ENCODE measurements around the gene CCS.

CCS gene

DNA sequence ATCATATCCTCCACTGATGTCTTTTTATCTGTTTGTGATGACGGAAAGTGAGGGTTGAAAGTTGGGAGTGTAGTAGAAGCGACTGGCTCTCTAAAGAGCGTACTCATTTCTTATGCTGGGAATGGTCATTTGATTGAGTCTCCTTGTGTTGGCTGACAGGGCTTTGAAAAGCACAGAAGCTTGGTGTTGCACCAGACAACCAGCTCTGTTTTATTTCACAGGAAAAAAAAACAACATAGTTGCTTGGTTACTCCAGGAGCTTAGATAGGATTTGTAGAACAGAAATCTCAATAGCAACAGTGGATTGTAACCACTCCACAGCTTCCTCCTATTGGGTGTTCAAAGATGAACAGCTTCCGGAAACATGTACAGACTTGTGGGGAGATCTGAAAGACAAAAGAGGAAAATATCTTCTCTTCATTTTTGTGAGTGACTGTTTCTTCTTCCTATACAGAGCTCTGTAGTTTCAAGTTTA is 26.1 kb downstream of the CCS start:
- no peak for TF ChIP-seq TEAD4 (IDR thresholded peaks at IDR 0.05)
- no peak for TF ChIP-seq EP300 (IDR thresholded peaks at IDR 0.05; ENCODE audit: borderline replicate concordance)
- TF ChIP-seq, protein P1, sequence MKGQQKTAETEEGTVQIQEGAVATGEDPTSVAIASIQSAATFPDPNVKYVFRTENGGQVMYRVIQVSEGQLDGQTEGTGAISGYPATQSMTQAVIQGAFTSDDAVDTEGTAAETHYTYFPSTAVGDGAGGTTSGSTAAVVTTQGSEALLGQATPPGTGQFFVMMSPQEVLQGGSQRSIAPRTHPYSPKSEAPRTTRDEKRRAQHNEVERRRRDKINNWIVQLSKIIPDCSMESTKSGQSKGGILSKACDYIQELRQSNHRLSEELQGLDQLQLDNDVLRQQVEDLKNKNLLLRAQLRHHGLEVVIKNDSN (IDR thresholded peaks at IDR 0.05): no peak
- no peak for TF ChIP-seq RAD21 (IDR thresholded peaks at IDR 0.05; ENCODE audit: low read depth)
- TF ChIP-seq EGR1 (IDR thresholded peaks at IDR 0.05): no peak
- no peak for TF ChIP-seq NFIC (IDR thresholded peaks at IDR 0.05)
- TF ChIP-seq TCF12 (IDR thresholded peaks at IDR 0.05; ENCODE audit: low read depth): no peak
- no peak for TF ChIP-seq CEBPB (IDR thresholded peaks at IDR 0.05)
- TF ChIP-seq YY1 (IDR thresholded peaks at IDR 0.05; ENCODE audit: low read depth): no peak
- TF ChIP-seq, protein P2, sequence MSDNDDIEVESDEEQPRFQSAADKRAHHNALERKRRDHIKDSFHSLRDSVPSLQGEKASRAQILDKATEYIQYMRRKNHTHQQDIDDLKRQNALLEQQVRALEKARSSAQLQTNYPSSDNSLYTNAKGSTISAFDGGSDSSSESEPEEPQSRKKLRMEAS (IDR thresholded peaks at IDR 0.05): no peak

DNA sequence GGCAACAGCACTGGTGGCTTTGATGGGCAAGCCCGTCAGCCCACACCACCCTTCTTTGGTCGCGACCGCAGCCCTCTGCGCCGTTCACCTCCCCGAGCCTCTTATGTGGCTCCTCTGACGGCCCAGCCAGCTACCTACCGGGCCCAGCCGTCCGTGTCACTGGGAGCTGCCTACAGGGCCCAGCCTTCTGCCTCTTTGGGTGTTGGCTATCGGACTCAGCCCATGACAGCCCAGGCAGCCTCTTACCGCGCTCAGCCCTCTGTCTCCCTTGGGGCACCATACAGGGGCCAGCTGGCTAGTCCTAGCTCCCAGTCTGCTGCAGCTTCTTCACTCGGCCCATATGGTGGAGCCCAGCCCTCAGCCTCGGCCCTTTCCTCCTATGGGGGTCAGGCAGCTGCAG is 31.5 kb downstream of the CCS start:
- no peak for TF ChIP-seq ZBTB7A (IDR thresholded peaks at IDR 0.05; ENCODE audit: low read depth)
- TF ChIP-seq EGR1 (IDR thresholded peaks at IDR 0.05): no peak
- no peak for TF ChIP-seq RAD21 (IDR thresholded peaks at IDR 0.05; ENCODE audit: low read depth)
- TF ChIP-seq NFIC (IDR thresholded peaks at IDR 0.05): no peak
- no peak for TF ChIP-seq TCF12 (IDR thresholded peaks at IDR 0.05; ENCODE audit: low read depth)
- no peak for TF ChIP-seq CEBPB (IDR thresholded peaks at IDR 0.05)
- no peak for TF ChIP-seq YY1 (IDR thresholded peaks at IDR 0.05; ENCODE audit: low read depth)

DNA sequence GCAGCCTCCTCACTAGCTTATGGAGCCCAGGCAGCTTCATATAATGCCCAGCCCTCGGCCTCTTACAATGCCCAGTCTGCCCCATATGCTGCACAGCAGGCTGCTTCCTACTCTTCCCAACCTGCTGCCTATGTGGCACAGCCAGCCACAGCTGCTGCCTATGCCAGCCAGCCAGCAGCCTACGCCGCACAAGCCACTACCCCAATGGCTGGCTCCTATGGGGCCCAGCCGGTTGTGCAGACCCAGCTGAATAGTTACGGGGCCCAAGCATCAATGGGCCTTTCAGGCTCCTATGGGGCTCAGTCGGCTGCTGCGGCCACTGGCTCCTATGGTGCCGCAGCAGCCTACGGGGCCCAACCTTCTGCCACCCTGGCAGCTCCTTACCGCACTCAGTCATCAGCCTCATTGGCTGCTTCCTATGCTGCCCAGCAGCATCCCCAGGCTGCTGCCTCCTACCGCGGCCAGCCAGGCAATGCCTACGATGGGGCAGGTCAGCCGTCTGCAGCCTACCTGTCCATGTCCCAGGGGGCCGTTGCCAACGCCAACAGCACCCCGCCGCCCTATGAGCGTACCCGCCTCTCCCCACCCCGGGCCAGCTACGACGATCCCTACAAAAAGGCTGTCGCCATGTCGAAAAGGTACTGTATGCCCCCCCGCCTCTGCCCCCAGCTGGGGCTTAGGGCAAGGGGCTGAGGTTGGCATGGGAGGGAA is 32.2 kb downstream of the CCS start:
- TF ChIP-seq, protein P3, sequence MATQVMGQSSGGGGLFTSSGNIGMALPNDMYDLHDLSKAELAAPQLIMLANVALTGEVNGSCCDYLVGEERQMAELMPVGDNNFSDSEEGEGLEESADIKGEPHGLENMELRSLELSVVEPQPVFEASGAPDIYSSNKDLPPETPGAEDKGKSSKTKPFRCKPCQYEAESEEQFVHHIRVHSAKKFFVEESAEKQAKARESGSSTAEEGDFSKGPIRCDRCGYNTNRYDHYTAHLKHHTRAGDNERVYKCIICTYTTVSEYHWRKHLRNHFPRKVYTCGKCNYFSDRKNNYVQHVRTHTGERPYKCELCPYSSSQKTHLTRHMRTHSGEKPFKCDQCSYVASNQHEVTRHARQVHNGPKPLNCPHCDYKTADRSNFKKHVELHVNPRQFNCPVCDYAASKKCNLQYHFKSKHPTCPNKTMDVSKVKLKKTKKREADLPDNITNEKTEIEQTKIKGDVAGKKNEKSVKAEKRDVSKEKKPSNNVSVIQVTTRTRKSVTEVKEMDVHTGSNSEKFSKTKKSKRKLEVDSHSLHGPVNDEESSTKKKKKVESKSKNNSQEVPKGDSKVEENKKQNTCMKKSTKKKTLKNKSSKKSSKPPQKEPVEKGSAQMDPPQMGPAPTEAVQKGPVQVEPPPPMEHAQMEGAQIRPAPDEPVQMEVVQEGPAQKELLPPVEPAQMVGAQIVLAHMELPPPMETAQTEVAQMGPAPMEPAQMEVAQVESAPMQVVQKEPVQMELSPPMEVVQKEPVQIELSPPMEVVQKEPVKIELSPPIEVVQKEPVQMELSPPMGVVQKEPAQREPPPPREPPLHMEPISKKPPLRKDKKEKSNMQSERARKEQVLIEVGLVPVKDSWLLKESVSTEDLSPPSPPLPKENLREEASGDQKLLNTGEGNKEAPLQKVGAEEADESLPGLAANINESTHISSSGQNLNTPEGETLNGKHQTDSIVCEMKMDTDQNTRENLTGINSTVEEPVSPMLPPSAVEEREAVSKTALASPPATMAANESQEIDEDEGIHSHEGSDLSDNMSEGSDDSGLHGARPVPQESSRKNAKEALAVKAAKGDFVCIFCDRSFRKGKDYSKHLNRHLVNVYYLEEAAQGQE (IDR thresholded peaks at IDR 0.05; ENCODE audit: low read depth): no peak
- no peak for TF ChIP-seq CREB1 (IDR thresholded peaks at IDR 0.05; ENCODE audit: low read depth)
- TF ChIP-seq TCF12 (IDR thresholded peaks at IDR 0.05; ENCODE audit: low read depth): no peak
- no peak for TF ChIP-seq ZBTB7A (IDR thresholded peaks at IDR 0.05; ENCODE audit: low read depth)
- no peak for TF ChIP-seq EP300 (IDR thresholded peaks at IDR 0.05; ENCODE audit: borderline replicate concordance)
- TF ChIP-seq TAF1 (IDR thresholded peaks at IDR 0.05; ENCODE audit: low read depth): no peak
- no peak for TF ChIP-seq YY1 (IDR thresholded peaks at IDR 0.05; ENCODE audit: low read depth)
- no peak for TF ChIP-seq NFIC (IDR thresholded peaks at IDR 0.05)
- TF ChIP-seq, protein P2 (IDR thresholded peaks at IDR 0.05): no peak

DNA sequence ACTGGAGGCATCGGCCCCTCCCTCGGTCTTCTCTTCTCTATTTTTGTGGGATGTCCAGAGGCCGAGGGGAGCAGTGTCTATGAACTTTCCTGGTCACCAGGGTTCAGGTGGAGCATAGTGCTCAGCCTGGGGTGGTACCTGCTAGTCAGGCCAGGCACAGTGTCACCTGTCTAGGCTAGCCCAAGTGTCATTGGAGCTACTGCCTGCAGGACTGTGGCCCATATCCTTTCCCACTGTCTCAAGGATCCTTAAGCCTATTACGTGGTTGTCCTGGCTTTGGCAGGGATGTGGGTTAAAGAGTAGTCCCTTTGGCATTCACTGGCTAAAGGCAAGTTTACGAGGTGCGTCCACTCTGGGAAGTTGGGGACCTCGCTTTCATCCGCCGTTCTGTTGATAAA is 32.8 kb downstream of the CCS start:
- TF ChIP-seq YY1 (IDR thresholded peaks at IDR 0.05; ENCODE audit: low read depth) (no peak), EP300 (IDR thresholded peaks at IDR 0.05; ENCODE audit: borderline replicate concordance) (no peak), TEAD4 (IDR thresholded peaks at IDR 0.05) (no peak), RAD21 (IDR thresholded peaks at IDR 0.05; ENCODE audit: low read depth) (no peak), TCF12 (IDR thresholded peaks at IDR 0.05; ENCODE audit: low read depth) (no peak), TAF1 (IDR thresholded peaks at IDR 0.05; ENCODE audit: low read depth) (no peak), NFIC (IDR thresholded peaks at IDR 0.05) (no peak), CREB1 (IDR thresholded peaks at IDR 0.05; ENCODE audit: low read depth) (no peak), FOXM1 (IDR thresholded peaks at IDR 0.05; ENCODE audit: borderline replicate concordance, low read depth) (no peak), CEBPB (IDR thresholded peaks at IDR 0.05) (no peak), EGR1 (IDR thresholded peaks at IDR 0.05) (no peak), ZBTB7A (IDR thresholded peaks at IDR 0.05; ENCODE audit: low read depth) (no peak)
- TF ChIP-seq, protein P3 (IDR thresholded peaks at IDR 0.05; ENCODE audit: low read depth): no peak
- TF ChIP-seq, protein P2 (IDR thresholded peaks at IDR 0.05): no peak
- TF ChIP-seq, protein P1 (IDR thresholded peaks at IDR 0.05): no peak

DNA sequence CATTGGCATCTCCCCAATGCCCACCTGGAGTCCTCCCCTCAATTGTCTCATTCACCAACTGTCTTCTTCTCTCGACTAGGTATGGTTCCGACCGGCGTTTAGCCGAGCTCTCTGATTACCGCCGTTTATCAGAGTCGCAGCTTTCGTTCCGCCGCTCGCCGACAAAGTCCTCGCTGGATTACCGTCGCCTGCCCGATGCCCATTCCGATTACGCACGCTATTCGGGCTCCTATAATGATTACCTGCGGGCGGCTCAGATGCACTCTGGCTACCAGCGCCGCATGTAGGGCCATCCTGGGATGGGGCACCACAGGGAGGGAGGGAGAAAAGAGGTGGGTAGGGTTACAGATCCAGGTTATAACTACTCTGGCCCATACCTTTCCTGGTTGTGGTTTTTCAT is 33.4 kb downstream of the CCS start:
- TF ChIP-seq EP300 (IDR thresholded peaks at IDR 0.05; ENCODE audit: borderline replicate concordance) (no peak), YY1 (IDR thresholded peaks at IDR 0.05; ENCODE audit: low read depth) (no peak), ZBTB7A (IDR thresholded peaks at IDR 0.05; ENCODE audit: low read depth) (no peak), EGR1 (IDR thresholded peaks at IDR 0.05) (no peak), TEAD4 (IDR thresholded peaks at IDR 0.05) (no peak), RAD21 (IDR thresholded peaks at IDR 0.05; ENCODE audit: low read depth) (no peak), TCF12 (IDR thresholded peaks at IDR 0.05; ENCODE audit: low read depth) (no peak), CEBPB (IDR thresholded peaks at IDR 0.05) (no peak), NFIC (IDR thresholded peaks at IDR 0.05) (no peak)
- TF ChIP-seq, protein P2 (IDR thresholded peaks at IDR 0.05): no peak
- TF ChIP-seq, protein P1 (IDR thresholded peaks at IDR 0.05): no peak
